IMR-90 (cell line): ENCODE measurements around the gene WHRN.

Experiments used
- BHLHE40 ChIP-seq: fragments of 150-350 bp; IDR thresholded peaks from 2 replicates; pipeline ENCODE4 v1.6.1; 2016; ENCODE audit warnings: mild to moderate bottlenecking, low read depth, low read length
- CTCF ChIP-seq: conservative IDR thresholded peaks from 2 replicates; pipeline ENCODE4 v1.5.1; 2012; ENCODE audit warnings: mild to moderate bottlenecking, low read depth, low read length, improper control_type of control experiment
- FOS ChIP-seq: fragments of 150-350 bp; IDR thresholded peaks from 2 replicates; pipeline ENCODE4 v1.6.1; 2016; ENCODE audit warnings: low read depth, low read length
- MAZ ChIP-seq: IDR thresholded peaks from 2 replicates; pipeline ENCODE4 v1.6.1; 2012; ENCODE audit warnings: low read depth, mild to moderate bottlenecking, low read length, improper control_type of control experiment, moderate library complexity, borderline replicate concordance
- POLR2A ChIP-seq: IDR thresholded peaks from 2 replicates; pipeline ENCODE4 v1.6.1; 2012; ENCODE audit warnings: mild to moderate bottlenecking, low read depth, low read length
- RFX5 ChIP-seq: IDR thresholded peaks from 2 replicates; pipeline ENCODE4 v1.8.0; 2012; ENCODE audit warnings: low read depth, mild to moderate bottlenecking, low read length, moderate library complexity
- SMC3 ChIP-seq: fragments of 150-350 bp; IDR thresholded peaks from 2 replicates; pipeline ENCODE4 v1.6.1; 2016; ENCODE audit warnings: low read depth, mild to moderate bottlenecking, antibody characterized with exemption, low read length, moderate library complexity
- USF2 ChIP-seq: fragments of 150-350 bp; IDR thresholded peaks from 2 replicates; pipeline ENCODE4 v1.6.1; 2017; ENCODE audit warnings: mild to moderate bottlenecking, antibody characterized with exemption, low read length, low read depth

- no peak for TF ChIP-seq RFX5
- TF ChIP-seq CTCF: no peak
- no peak for TF ChIP-seq SMC3
- TF ChIP-seq POLR2A: no peak
- no peak for TF ChIP-seq FOS
- TF ChIP-seq BHLHE40: no peak
- no peak for TF ChIP-seq MAZ
- TF ChIP-seq USF2: no peak
Observed at GRCh38 chr9:114437401-114437893, 67.8 kb downstream of the WHRN start.
